ENCODE results near the gene LILRB5.
"Not testable (repeated sequence)": the region's sequence is repeated elsewhere in the genome, so short reads cannot be mapped to it uniquely, and the experiment has no call there.

The LILRB5 gene

GRCh38 chr19:54209811-54210494 lies 47.1 kb downstream of the LILRB5 start:
- no peak for DNase-seq

GRCh38 chr19:54209058-54209810 lies 47.8 kb downstream of the LILRB5 start:
- DNase-seq = no peak

GRCh38 chr19:54208784-54209057 lies 48.4 kb downstream of the LILRB5 start:
- DNase-seq = no peak

GRCh38 chr19:54207983-54208783 lies 48.9 kb downstream of the LILRB5 start:
- DNase-seq = no peak

GRCh38 chr19:54207676-54207982 lies 49.4 kb downstream of the LILRB5 start:
- no peak for DNase-seq

- not testable (repeated sequence) for DNase-seq
These were observed 49.9 kb downstream of the LILRB5 start for GRCh38 chr19:54207193-54207592.

- no peak for DNase-seq
These were observed 50.3 kb downstream of the LILRB5 start for GRCh38 chr19:54206831-54207177.

- DNase-seq = no peak
These were observed 50.8 kb downstream of the LILRB5 start for GRCh38 chr19:54206030-54206830.

GRCh38 chr19:54204767-54205468 lies 52.2 kb downstream of the LILRB5 start:
- no peak for DNase-seq

- no peak for DNase-seq
These were observed 53.9 kb downstream of the LILRB5 start for GRCh38 chr19:54203151-54203611.

- no peak for DNase-seq
These were observed 55.1 kb downstream of the LILRB5 start for GRCh38 chr19:54201980-54202379.

- DNase-seq = no peak
These were observed 55.8 kb downstream of the LILRB5 start for GRCh38 chr19:54201172-54201701.

Data from NCI-H1048 (cell line).